Type B pancreatic cell (in vitro differentiated cells): ENCODE measurements around the gene ZFYVE9. TPM values are rescaled to one million over a fixed set of nuclear protein-coding genes. Genes with fewer than 3 reads are reported as not detected.

Source experiments
- DNase-seq: peaks from one replicate; pipeline ENCODE4 v3.0.0; 2021; ENCODE audit warnings: mixed read lengths; ENCODE audit not compliant: unreplicated experiment; ENCODE audit errors: extremely low spot score
- H3K27ac Mint-ChIP-seq: 2 replicates; pipeline ENCODE4 v1.8.0; 2021; ENCODE audit warnings: mild to moderate bottlenecking, mixed read lengths
- H3K27me3 Mint-ChIP-seq: 2 replicates; pipeline ENCODE4 v1.8.0; 2021; ENCODE audit warnings: mixed read lengths
- H3K36me3 Mint-ChIP-seq: 2 replicates; pipeline ENCODE4 v1.8.0; 2021; ENCODE audit warnings: mixed read lengths
- H3K4me1 Mint-ChIP-seq: one replicate; pipeline ENCODE4 v1.8.0; 2021; ENCODE audit warnings: mixed read lengths; ENCODE audit not compliant: unreplicated experiment
- H3K4me3 Mint-ChIP-seq: 2 replicates; pipeline ENCODE4 v1.8.0; 2021; ENCODE audit warnings: mild to moderate bottlenecking, mixed read lengths
- H3K9me3 Mint-ChIP-seq: 2 replicates; pipeline ENCODE4 v1.8.0; 2021; ENCODE audit warnings: mixed read lengths
- CTCF ChIP-seq: fragments of 200-600 bp; sonication (generic); conservative IDR thresholded peaks from 2 replicates; pipeline ENCODE4 v1.5.0; 2021; ENCODE audit warnings: antibody characterized with exemption, mild to moderate bottlenecking
- total RNA-seq: library from RNA; stranded (reverse); gene quantifications from 2 replicates; pipeline ENCODE4 v1.2.1, GENCODE V29; 2021; ENCODE audit warnings: low replicate concordance

Gene ZFYVE9
- total RNA-seq, 1 donor from 2014 or later = 30.6 TPM

- Mint-ChIP-seq H3K27ac (no peak overlapping the region), H3K4me1 (peaks cover 5% of the 10 kb centered on the region), H3K27me3 (no peaks in the 10 kb centered on the region), H3K9me3 (no peaks in the 10 kb centered on the region), H3K4me3 (no peak overlapping the region), H3K36me3 (peaks cover 18% of the 10 kb centered on the region)
- no peak for TF ChIP-seq CTCF
- DNase-seq = no peak
Measured at GRCh38 chr1:52229494-52229893, 87.6 kb downstream of the ZFYVE9 start.

GRCh38 chr1:52233463-52233862, 91.6 kb downstream of the ZFYVE9 start:
- Mint-ChIP-seq H3K9me3 (no peaks in the 10 kb centered on the region), H3K27me3 (peaks cover 2% of the 10 kb centered on the region), H3K4me3 (no peak overlapping the region), H3K4me1 (peaks cover 5% of the 10 kb centered on the region), H3K27ac (no peak overlapping the region), H3K36me3 (peaks cover 11% of the 10 kb centered on the region)
- TF ChIP-seq CTCF = no peak
- no peak for DNase-seq

GRCh38 chr1:52234014-52234413, 92.1 kb downstream of the ZFYVE9 start:
- Mint-ChIP-seq H3K4me3 (no peak overlapping the region), H3K9me3 (no peaks in the 10 kb centered on the region), H3K27me3 (peaks cover 3% of the 10 kb centered on the region), H3K4me1 (peaks cover 5% of the 10 kb centered on the region), H3K27ac (no peak overlapping the region), H3K36me3 (peaks cover 14% of the 10 kb centered on the region)
- no peak for DNase-seq
- no peak for TF ChIP-seq CTCF

- H3K4me1 Mint-ChIP-seq = peaks cover 5% of the 10 kb centered on the region
Measured at GRCh38 chr1:52234708-52235107, 92.8 kb downstream of the ZFYVE9 start.

GRCh38 chr1:52235646-52236045, 93.8 kb downstream of the ZFYVE9 start:
- Mint-ChIP-seq H3K27me3 (peaks cover 3% of the 10 kb centered on the region), H3K36me3 (peaks cover 9% of the 10 kb centered on the region), H3K27ac (no peak overlapping the region), H3K4me1 (peaks cover 4% of the 10 kb centered on the region), H3K9me3 (no peaks in the 10 kb centered on the region), H3K4me3 (no peak overlapping the region)
- no peak for TF ChIP-seq CTCF
- no peak for DNase-seq

More at GRCh38 chr1:52234708-52235107, 92.8 kb downstream of the ZFYVE9 start:
- no peak for DNase-seq
- peaks cover 9% of the 10 kb centered on the region for H3K36me3 Mint-ChIP-seq
- no peak overlapping the region for H3K27ac Mint-ChIP-seq
- H3K27me3 Mint-ChIP-seq = peaks cover 3% of the 10 kb centered on the region
- TF ChIP-seq CTCF = no peak
- no peak overlapping the region for H3K4me3 Mint-ChIP-seq
- H3K9me3 Mint-ChIP-seq = no peaks in the 10 kb centered on the region

- H3K36me3 Mint-ChIP-seq = peaks cover 9% of the 10 kb centered on the region
- H3K4me3 Mint-ChIP-seq = no peak overlapping the region
- no peak for DNase-seq
- H3K27ac Mint-ChIP-seq = no peak overlapping the region
- no peak for TF ChIP-seq CTCF
- no peaks in the 10 kb centered on the region for H3K9me3 Mint-ChIP-seq
- H3K27me3 Mint-ChIP-seq = peaks cover 3% of the 10 kb centered on the region
- peaks cover 7% of the 10 kb centered on the region for H3K4me1 Mint-ChIP-seq
Measured at GRCh38 chr1:52237430-52237829, 95.5 kb downstream of the ZFYVE9 start.
